HepG2 (cell line): ENCODE data around the gene HOMEZ. TPM values are rescaled to one million over a fixed set of nuclear protein-coding genes. Genes with fewer than 3 reads are reported as not detected.
A peak's percentile ranks its signal among the peaks of the same experiment; 100 is the strongest.

Experiments used
- ELF3 ChIP-seq: IDR thresholded peaks from 2 replicates; pipeline ENCODE4 v1.6.1; 2016; ENCODE audit warnings: missing genetic modification reagents, missing compliant biosample characterization
- GABPB1 ChIP-seq: IDR thresholded peaks from 2 replicates; pipeline ENCODE4 v1.6.1; 2016; ENCODE audit warnings: mild to moderate bottlenecking, missing genetic modification reagents, moderate library complexity, missing compliant biosample characterization
- KDM5B ChIP-seq: sonication (generic); formaldehyde crosslinking; IDR thresholded peaks from 2 replicates; pipeline ENCODE4 v1.4.0; 2020; ENCODE audit warnings: missing genetic modification reagents, mild to moderate bottlenecking, borderline replicate concordance
- REL ChIP-seq: sonication (generic); formaldehyde crosslinking; conservative IDR thresholded peaks from 2 replicates; pipeline ENCODE4 v1.8.0; 2022; ENCODE audit warnings: mild to moderate bottlenecking, missing genetic modification reagents, moderate library complexity
- RELA ChIP-seq: sonication (generic); formaldehyde crosslinking; IDR thresholded peaks from 2 replicates; pipeline ENCODE4 v1.4.0; 2020; ENCODE audit warnings: missing genetic modification reagents
- XBP1 ChIP-seq: sonication (generic); formaldehyde crosslinking; IDR thresholded peaks from 2 replicates; pipeline ENCODE4 v1.5.0; 2020; ENCODE audit warnings: missing genetic modification reagents
- ZNF367 ChIP-seq: sonication (generic); formaldehyde crosslinking; IDR thresholded peaks from 2 replicates; pipeline ENCODE4 v1.4.0; 2020; ENCODE audit warnings: missing genetic modification reagents, borderline replicate concordance
- ZNF446 ChIP-seq: sonication (generic); formaldehyde crosslinking; IDR thresholded peaks from 2 replicates; pipeline ENCODE4 v1.5.0; 2020; ENCODE audit warnings: mild to moderate bottlenecking, missing genetic modification reagents
- ZNF75D ChIP-seq: sonication (generic); formaldehyde crosslinking; IDR thresholded peaks from 2 replicates; pipeline ENCODE4 v1.8.1; 2023; ENCODE audit warnings: missing genetic modification reagents, mild to moderate bottlenecking, borderline replicate concordance
- ZNF777 ChIP-seq: sonication (generic); formaldehyde crosslinking; IDR thresholded peaks from 2 replicates; pipeline ENCODE4 v1.4.0; 2020; ENCODE audit warnings: missing genetic modification reagents
- polyA plus RNA-seq, 8 experiments: library from polyadenylated mRNA; depleted of rRNA in 3 of 8; stranded (reverse) in 7 of 8; unstranded in 1 of 8; fragments of >200 nt; fragmentation: Illumina TruSeq in 4 of 8; extraction: Trizol in 4 of 8; gene quantifications; 2 replicates each; pipeline versions ENCODE4 v1.2.1 to v1.2.3, GENCODE V29; 2011 to 2016; ENCODE audit warnings: low read depth in 4 of 8, missing spikeins in 1 of 8, mixed read lengths in 1 of 8; ENCODE audit not compliant: insufficient read depth in 1 of 8
- total RNA-seq, 5 experiments: library from RNA; depleted of rRNA; stranded (reverse); fragments of >200 nt; fragmentation: Illumina TruSeq; extraction: Trizol; gene quantifications; 2 replicates each; pipeline ENCODE4 v1.2.3, GENCODE V29; 2016; ENCODE audit warnings: low read depth in 1 of 5
- TF ChIP-seq, protein P1 (sequence below): sonication (generic); formaldehyde crosslinking; IDR thresholded peaks from 2 replicates; pipeline ENCODE4 v1.5.0; 2020; ENCODE audit warnings: mild to moderate bottlenecking, missing genetic modification reagents, borderline replicate concordance
- TF ChIP-seq, protein P2 (sequence below): sonication (generic); formaldehyde crosslinking; IDR thresholded peaks from 2 replicates; pipeline ENCODE4 v1.4.0; 2020; ENCODE audit warnings: missing genetic modification reagents
- TF ChIP-seq, protein P3 (sequence below): sonication (generic); formaldehyde crosslinking; IDR thresholded peaks from 2 replicates; pipeline ENCODE4 v1.4.0; 2020; ENCODE audit warnings: low read depth, mild to moderate bottlenecking, missing genetic modification reagents
- TF ChIP-seq, protein P4 (sequence below): sonication (generic); formaldehyde crosslinking; IDR thresholded peaks from 2 replicates; pipeline ENCODE4 v1.5.0; 2020; ENCODE audit warnings: mild to moderate bottlenecking, missing genetic modification reagents

Gene HOMEZ
- total and polyA plus RNA-seq, 2 of the 13 experiments (the other 11 are each of a cell fraction or from before 2014, with no cell fraction given): 14.5 to 31.8 TPM

DNA sequence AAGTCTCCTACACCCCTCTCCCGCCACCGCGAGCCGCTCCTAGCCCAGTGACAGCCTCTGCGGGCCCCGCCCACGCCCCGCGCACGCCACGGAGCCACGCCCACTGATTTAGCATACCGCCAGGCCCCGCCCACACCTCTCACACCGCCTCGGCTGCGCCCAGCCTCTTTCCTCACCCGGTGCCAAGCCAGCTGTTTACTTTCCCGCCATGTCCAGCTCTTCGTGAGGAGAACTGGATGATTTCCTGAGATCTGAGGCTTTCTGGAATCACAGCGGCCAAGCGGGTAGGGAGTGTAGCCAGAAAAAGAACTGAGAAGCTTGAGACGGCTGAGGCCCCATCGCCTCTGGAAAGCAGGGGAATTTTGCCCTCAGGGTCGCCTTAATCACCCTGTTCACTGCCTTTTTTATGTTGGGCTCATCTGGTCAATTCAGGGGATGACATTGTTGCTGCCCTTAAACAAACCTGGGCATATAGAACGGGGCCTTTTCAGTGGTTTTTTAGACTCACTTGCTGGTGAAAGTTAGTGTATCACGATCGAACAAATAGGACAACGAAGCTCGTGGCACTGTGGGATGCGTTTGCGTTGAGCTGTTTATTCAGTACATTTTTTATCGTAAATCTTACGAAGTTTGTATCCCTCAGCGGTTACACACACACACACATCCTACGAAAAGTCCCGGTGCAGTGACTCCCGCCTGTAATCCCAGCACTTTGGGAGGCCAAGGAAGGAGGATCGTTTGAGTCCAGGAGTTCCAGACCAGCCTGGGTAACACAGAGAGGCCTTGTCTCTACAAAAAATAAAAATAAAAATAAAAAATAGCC is 47.9 kb downstream of the HOMEZ start, which contains the start of gene RNF212B (continued):
- TF ChIP-seq, protein P1, sequence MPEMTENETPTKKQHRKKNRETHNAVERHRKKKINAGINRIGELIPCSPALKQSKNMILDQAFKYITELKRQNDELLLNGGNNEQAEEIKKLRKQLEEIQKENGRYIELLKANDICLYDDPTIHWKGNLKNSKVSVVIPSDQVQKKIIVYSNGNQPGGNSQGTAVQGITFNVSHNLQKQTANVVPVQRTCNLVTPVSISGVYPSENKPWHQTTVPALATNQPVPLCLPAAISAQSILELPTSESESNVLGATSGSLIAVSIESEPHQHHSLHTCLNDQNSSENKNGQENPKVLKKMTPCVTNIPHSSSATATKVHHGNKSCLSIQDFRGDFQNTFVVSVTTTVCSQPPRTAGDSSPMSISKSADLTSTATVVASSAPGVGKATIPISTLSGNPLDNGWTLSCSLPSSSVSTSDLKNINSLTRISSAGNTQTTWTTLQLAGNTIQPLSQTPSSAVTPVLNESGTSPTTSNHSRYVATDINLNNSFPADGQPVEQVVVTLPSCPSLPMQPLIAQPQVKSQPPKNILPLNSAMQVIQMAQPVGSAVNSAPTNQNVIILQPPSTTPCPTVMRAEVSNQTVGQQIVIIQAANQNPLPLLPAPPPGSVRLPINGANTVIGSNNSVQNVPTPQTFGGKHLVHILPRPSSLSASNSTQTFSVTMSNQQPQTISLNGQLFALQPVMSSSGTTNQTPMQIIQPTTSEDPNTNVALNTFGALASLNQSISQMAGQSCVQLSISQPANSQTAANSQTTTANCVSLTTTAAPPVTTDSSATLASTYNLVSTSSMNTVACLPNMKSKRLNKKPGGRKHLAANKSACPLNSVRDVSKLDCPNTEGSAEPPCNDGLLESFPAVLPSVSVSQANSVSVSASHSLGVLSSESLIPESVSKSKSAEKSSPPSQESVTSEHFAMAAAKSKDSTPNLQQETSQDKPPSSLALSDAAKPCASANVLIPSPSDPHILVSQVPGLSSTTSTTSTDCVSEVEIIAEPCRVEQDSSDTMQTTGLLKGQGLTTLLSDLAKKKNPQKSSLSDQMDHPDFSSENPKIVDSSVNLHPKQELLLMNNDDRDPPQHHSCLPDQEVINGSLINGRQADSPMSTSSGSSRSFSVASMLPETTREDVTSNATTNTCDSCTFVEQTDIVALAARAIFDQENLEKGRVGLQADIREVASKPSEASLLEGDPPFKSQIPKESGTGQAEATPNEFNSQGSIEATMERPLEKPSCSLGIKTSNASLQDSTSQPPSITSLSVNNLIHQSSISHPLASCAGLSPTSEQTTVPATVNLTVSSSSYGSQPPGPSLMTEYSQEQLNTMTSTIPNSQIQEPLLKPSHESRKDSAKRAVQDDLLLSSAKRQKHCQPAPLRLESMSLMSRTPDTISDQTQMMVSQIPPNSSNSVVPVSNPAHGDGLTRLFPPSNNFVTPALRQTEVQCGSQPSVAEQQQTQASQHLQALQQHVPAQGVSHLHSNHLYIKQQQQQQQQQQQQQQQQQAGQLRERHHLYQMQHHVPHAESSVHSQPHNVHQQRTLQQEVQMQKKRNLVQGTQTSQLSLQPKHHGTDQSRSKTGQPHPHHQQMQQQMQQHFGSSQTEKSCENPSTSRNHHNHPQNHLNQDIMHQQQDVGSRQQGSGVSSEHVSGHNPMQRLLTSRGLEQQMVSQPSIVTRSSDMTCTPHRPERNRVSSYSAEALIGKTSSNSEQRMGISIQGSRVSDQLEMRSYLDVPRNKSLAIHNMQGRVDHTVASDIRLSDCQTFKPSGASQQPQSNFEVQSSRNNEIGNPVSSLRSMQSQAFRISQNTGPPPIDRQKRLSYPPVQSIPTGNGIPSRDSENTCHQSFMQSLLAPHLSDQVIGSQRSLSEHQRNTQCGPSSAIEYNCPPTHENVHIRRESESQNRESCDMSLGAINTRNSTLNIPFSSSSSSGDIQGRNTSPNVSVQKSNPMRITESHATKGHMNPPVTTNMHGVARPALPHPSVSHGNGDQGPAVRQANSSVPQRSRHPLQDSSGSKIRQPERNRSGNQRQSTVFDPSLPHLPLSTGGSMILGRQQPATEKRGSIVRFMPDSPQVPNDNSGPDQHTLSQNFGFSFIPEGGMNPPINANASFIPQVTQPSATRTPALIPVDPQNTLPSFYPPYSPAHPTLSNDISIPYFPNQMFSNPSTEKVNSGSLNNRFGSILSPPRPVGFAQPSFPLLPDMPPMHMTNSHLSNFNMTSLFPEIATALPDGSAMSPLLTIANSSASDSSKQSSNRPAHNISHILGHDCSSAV (CRISPR knock-in tag): no peak
- TF ChIP-seq ZNF367 (CRISPR knock-in tag) (no peak), REL (no peak), ZNF777 (CRISPR knock-in tag) (no peak), ZNF446 (no peak), ELF3 (CRISPR knock-in tag) (0 out of 2 replicates have a peak, but pooled peaks have one; percentile 29), GABPB1 (CRISPR knock-in tag) (peak; percentile 71), KDM5B (CRISPR knock-in tag) (peak; percentile 28; the same call in 1 of the 2 replicates), ZNF75D (CRISPR knock-in tag) (no peak), RELA (CRISPR knock-in tag) (no peak), XBP1 (no peak)
- TF ChIP-seq, protein P2, sequence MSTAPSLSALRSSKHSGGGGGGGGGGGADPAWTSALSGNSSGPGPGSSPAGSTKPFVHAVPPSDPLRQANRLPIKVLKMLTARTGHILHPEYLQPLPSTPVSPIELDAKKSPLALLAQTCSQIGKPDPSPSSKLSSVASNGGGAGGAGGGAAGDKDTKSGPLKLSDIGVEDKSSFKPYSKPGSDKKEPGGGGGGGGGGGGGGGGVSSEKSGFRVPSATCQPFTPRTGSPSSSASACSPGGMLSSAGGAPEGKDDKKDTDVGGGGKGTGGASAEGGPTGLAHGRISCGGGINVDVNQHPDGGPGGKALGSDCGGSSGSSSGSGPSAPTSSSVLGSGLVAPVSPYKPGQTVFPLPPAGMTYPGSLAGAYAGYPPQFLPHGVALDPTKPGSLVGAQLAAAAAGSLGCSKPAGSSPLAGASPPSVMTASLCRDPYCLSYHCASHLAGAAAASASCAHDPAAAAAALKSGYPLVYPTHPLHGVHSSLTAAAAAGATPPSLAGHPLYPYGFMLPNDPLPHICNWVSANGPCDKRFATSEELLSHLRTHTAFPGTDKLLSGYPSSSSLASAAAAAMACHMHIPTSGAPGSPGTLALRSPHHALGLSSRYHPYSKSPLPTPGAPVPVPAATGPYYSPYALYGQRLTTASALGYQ (CRISPR knock-in tag): no peak
- TF ChIP-seq, protein P3, sequence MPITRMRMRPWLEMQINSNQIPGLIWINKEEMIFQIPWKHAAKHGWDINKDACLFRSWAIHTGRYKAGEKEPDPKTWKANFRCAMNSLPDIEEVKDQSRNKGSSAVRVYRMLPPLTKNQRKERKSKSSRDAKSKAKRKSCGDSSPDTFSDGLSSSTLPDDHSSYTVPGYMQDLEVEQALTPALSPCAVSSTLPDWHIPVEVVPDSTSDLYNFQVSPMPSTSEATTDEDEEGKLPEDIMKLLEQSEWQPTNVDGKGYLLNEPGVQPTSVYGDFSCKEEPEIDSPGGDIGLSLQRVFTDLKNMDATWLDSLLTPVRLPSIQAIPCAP (CRISPR knock-in tag): 0 out of 2 replicates have a peak, but pooled peaks have one; percentile 72
- TF ChIP-seq, protein P4, sequence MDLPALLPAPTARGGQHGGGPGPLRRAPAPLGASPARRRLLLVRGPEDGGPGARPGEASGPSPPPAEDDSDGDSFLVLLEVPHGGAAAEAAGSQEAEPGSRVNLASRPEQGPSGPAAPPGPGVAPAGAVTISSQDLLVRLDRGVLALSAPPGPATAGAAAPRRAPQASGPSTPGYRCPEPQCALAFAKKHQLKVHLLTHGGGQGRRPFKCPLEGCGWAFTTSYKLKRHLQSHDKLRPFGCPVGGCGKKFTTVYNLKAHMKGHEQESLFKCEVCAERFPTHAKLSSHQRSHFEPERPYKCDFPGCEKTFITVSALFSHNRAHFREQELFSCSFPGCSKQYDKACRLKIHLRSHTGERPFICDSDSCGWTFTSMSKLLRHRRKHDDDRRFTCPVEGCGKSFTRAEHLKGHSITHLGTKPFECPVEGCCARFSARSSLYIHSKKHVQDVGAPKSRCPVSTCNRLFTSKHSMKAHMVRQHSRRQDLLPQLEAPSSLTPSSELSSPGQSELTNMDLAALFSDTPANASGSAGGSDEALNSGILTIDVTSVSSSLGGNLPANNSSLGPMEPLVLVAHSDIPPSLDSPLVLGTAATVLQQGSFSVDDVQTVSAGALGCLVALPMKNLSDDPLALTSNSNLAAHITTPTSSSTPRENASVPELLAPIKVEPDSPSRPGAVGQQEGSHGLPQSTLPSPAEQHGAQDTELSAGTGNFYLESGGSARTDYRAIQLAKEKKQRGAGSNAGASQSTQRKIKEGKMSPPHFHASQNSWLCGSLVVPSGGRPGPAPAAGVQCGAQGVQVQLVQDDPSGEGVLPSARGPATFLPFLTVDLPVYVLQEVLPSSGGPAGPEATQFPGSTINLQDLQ (CRISPR knock-in tag): no peak
